WTC11 (cell line): Measurements from ENCODE around the gene BRCA1. TPM values are rescaled to one million over a fixed set of nuclear protein-coding genes. Genes with fewer than 3 reads are reported as not detected.

Experiments
- ATAC-seq: fragments of 200-7000 bp; cut with Tn5 transposase; 2 replicates; pipeline ENCODE4 v1.10.0; 2021; ENCODE audit warnings: mild to moderate bottlenecking, moderate library complexity
- CTCF ChIA-PET: fragments of 300-600 bp; sonication (Branson Sonifier 250); formaldehyde crosslinking; loops from one replicate; lab custom pipeline; 2021; ENCODE audit warnings: antibody characterized with exemption; lab: Charles Lee
- POLR2A ChIA-PET: fragments of 350-600 bp; sonication (Branson Sonifier 250); formaldehyde crosslinking; loops from one replicate; lab custom pipeline; 2021; ENCODE audit warnings: antibody characterized with exemption; lab: Charles Lee
- DNase-seq: peaks from one replicate; pipeline ENCODE4 v3.0.0; 2021; ENCODE audit warnings: low spot score
- H3K27ac Mint-ChIP-seq: 2 replicates; pipeline ENCODE4 v1.8.0; 2021; ENCODE audit warnings: mixed read lengths
- H3K27me3 Mint-ChIP-seq: 2 replicates; pipeline ENCODE4 v1.8.0; 2021; ENCODE audit warnings: low read depth, mild to moderate bottlenecking, moderate library complexity, mixed read lengths
- H3K36me3 Mint-ChIP-seq: 2 replicates; pipeline ENCODE4 v1.8.0; 2021; ENCODE audit warnings: mixed read lengths
- H3K4me1 Mint-ChIP-seq: 2 replicates; pipeline ENCODE4 v1.8.0; 2022; ENCODE audit warnings: mixed read lengths
- H3K4me3 Mint-ChIP-seq: 2 replicates; pipeline ENCODE4 v1.8.0; 2021; ENCODE audit warnings: mild to moderate bottlenecking, moderate library complexity, mixed read lengths
- H3K9me3 Mint-ChIP-seq: 2 replicates; pipeline ENCODE4 v1.8.0; 2021; ENCODE audit warnings: mixed read lengths
- ELF4 ChIP-seq: sonication (generic); formaldehyde crosslinking; IDR thresholded peaks from 2 replicates; pipeline ENCODE4 v1.8.1; 2022; ENCODE audit warnings: low read depth, mild to moderate bottlenecking, moderate library complexity, missing genetic modification reagents
- ESRRA ChIP-seq: sonication (generic); formaldehyde crosslinking; IDR thresholded peaks from 2 replicates; pipeline ENCODE4 v1.8.1; 2022; ENCODE audit warnings: mild to moderate bottlenecking, missing genetic modification reagents, borderline replicate concordance
- GRHL2 ChIP-seq: fragments of 250-450 bp; sonication (Bioruptor Pico); IDR thresholded peaks from 2 replicates; pipeline ENCODE4 v1.8.0; 2022; ENCODE audit warnings: mild to moderate bottlenecking, moderate library complexity; ENCODE audit not compliant: insufficient replicate concordance, severe bottlenecking
- KAT7 ChIP-seq: sonication (generic); formaldehyde crosslinking; IDR thresholded peaks from 2 replicates; pipeline ENCODE4 v1.8.1; 2023; ENCODE audit warnings: missing genetic modification reagents, mild to moderate bottlenecking, borderline replicate concordance
- MXD4 ChIP-seq: fragments of 250-450 bp; sonication (Bioruptor Pico); IDR thresholded peaks from 2 replicates; pipeline ENCODE4 v1.8.0; 2021; ENCODE audit warnings: mild to moderate bottlenecking, moderate library complexity, borderline replicate concordance
- MYBL2 ChIP-seq: sonication (generic); formaldehyde crosslinking; IDR thresholded peaks from 2 replicates; pipeline ENCODE4 v1.8.1; 2023; ENCODE audit warnings: mild to moderate bottlenecking, moderate library complexity, missing genetic modification reagents
- NFYB ChIP-seq: sonication (generic); formaldehyde crosslinking; conservative IDR thresholded peaks from 2 replicates; pipeline ENCODE4 v1.8.0; 2022; ENCODE audit warnings: low read depth, missing genetic modification reagents
- RORB ChIP-seq: fragments of 250-450 bp; sonication (Bioruptor Pico); IDR thresholded peaks from 2 replicates; pipeline ENCODE4 v1.9.0; 2021; ENCODE audit warnings: mild to moderate bottlenecking
- SMAD3 ChIP-seq: sonication (generic); formaldehyde crosslinking; IDR thresholded peaks from 2 replicates; pipeline ENCODE4 v1.8.0; 2022; ENCODE audit warnings: missing genetic modification reagents, mild to moderate bottlenecking, borderline replicate concordance
- TCF7 ChIP-seq: sonication (generic); formaldehyde crosslinking; IDR thresholded peaks from 2 replicates; pipeline ENCODE4 v1.8.0; 2022; ENCODE audit warnings: mild to moderate bottlenecking, low read depth, missing genetic modification reagents, moderate library complexity
- TP53 ChIP-seq: sonication (generic); formaldehyde crosslinking; IDR thresholded peaks from 2 replicates; pipeline ENCODE4 v1.8.1; 2023; ENCODE audit warnings: mild to moderate bottlenecking, missing genetic modification reagents
- ZNF232 ChIP-seq: sonication (generic); formaldehyde crosslinking; IDR thresholded peaks from 2 replicates; pipeline ENCODE4 v1.8.0; 2022; ENCODE audit warnings: mild to moderate bottlenecking, missing genetic modification reagents
- ZNF263 ChIP-seq: sonication (generic); formaldehyde crosslinking; IDR thresholded peaks from 2 replicates; pipeline ENCODE4 v1.8.1; 2022; ENCODE audit warnings: low read depth, mild to moderate bottlenecking, moderate library complexity, missing genetic modification reagents
- ZNF396 ChIP-seq: fragments of 250-450 bp; sonication (Bioruptor Pico); IDR thresholded peaks from 2 replicates; pipeline ENCODE4 v1.8.0; 2021; ENCODE audit warnings: mild to moderate bottlenecking, moderate library complexity, borderline replicate concordance
- ZNF671 ChIP-seq: fragments of 250-450 bp; sonication (Bioruptor Pico); IDR thresholded peaks from 2 replicates; pipeline ENCODE4 v1.8.0; 2021; ENCODE audit warnings: mild to moderate bottlenecking
- total RNA-seq: library from RNA; stranded (reverse); gene quantifications from 3 replicates; pipeline ENCODE4 v1.2.3, GENCODE V29; 2021
- TF ChIP-seq, protein P1 (sequence below): fragments of 250-450 bp; sonication (Bioruptor Pico); IDR thresholded peaks from 2 replicates; pipeline ENCODE4 v1.9.0; 2021; ENCODE audit warnings: mild to moderate bottlenecking
- TF ChIP-seq, protein P2 (sequence below): sonication (generic); formaldehyde crosslinking; IDR thresholded peaks from 2 replicates; pipeline ENCODE4 v1.8.1; 2022; ENCODE audit warnings: mild to moderate bottlenecking, moderate library complexity, missing genetic modification reagents
- TF ChIP-seq, protein P3 (sequence below): sonication (generic); formaldehyde crosslinking; IDR thresholded peaks from 2 replicates; pipeline ENCODE4 v1.8.1; 2022; ENCODE audit warnings: missing genetic modification reagents, borderline replicate concordance
- TF ChIP-seq, protein P4 (sequence below): sonication (generic); formaldehyde crosslinking; IDR thresholded peaks from 2 replicates; pipeline ENCODE4 v1.8.1; 2022; ENCODE audit warnings: mild to moderate bottlenecking, missing genetic modification reagents, moderate library complexity, borderline replicate concordance
- TF ChIP-seq, protein P5 (sequence below): sonication (generic); formaldehyde crosslinking; IDR thresholded peaks from 2 replicates; pipeline ENCODE4 v1.8.1; 2023; ENCODE audit warnings: mild to moderate bottlenecking, missing genetic modification reagents
- TF ChIP-seq, protein P6 (sequence below): fragments of 250-450 bp; sonication (Bioruptor Pico); IDR thresholded peaks from 2 replicates; pipeline ENCODE4 v1.8.0; 2021; ENCODE audit warnings: mild to moderate bottlenecking
- TF ChIP-seq, protein P7 (sequence below): sonication (generic); formaldehyde crosslinking; IDR thresholded peaks from 2 replicates; pipeline ENCODE4 v1.8.0; 2022; ENCODE audit warnings: mild to moderate bottlenecking, missing genetic modification reagents

The BRCA1 gene
- total RNA-seq, 1 experiment from 2014 or later, result 37.8 TPM

DNA sequence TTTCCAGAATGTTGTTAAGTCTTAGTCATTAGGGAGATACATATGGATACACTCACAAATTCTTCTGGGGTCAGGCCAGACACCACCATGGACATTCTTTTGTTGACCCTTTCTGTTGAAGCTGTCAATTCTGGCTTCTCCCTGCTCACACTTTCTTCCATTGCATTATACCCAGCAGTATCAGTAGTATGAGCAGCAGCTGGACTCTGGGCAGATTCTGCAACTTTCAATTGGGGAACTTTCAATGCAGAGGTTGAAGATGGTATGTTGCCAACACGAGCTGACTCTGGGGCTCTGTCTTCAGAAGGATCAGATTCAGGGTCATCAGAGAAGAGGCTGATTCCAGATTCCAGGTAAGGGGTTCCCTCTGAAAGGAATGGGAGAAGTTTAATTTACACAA is 54.3 kb downstream of the BRCA1 start (continued):
- TF ChIP-seq, protein P1, sequence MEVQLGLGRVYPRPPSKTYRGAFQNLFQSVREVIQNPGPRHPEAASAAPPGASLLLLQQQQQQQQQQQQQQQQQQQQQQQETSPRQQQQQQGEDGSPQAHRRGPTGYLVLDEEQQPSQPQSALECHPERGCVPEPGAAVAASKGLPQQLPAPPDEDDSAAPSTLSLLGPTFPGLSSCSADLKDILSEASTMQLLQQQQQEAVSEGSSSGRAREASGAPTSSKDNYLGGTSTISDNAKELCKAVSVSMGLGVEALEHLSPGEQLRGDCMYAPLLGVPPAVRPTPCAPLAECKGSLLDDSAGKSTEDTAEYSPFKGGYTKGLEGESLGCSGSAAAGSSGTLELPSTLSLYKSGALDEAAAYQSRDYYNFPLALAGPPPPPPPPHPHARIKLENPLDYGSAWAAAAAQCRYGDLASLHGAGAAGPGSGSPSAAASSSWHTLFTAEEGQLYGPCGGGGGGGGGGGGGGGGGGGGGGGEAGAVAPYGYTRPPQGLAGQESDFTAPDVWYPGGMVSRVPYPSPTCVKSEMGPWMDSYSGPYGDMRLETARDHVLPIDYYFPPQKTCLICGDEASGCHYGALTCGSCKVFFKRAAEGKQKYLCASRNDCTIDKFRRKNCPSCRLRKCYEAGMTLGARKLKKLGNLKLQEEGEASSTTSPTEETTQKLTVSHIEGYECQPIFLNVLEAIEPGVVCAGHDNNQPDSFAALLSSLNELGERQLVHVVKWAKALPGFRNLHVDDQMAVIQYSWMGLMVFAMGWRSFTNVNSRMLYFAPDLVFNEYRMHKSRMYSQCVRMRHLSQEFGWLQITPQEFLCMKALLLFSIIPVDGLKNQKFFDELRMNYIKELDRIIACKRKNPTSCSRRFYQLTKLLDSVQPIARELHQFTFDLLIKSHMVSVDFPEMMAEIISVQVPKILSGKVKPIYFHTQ (CRISPR knock-in tag), result no peak
- TF ChIP-seq SMAD3 (CRISPR knock-in tag) (no peak), MYBL2 (CRISPR knock-in tag) (no peak), KAT7 (CRISPR knock-in tag) (no peak), ESRRA (CRISPR knock-in tag) (no peak), NFYB (CRISPR knock-in tag) (no peak)
- TF ChIP-seq, protein P2, sequence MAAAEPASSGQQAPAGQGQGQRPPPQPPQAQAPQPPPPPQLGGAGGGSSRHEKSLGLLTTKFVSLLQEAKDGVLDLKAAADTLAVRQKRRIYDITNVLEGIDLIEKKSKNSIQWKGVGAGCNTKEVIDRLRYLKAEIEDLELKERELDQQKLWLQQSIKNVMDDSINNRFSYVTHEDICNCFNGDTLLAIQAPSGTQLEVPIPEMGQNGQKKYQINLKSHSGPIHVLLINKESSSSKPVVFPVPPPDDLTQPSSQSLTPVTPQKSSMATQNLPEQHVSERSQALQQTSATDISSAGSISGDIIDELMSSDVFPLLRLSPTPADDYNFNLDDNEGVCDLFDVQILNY, result no peak
- TF ChIP-seq, protein P3, sequence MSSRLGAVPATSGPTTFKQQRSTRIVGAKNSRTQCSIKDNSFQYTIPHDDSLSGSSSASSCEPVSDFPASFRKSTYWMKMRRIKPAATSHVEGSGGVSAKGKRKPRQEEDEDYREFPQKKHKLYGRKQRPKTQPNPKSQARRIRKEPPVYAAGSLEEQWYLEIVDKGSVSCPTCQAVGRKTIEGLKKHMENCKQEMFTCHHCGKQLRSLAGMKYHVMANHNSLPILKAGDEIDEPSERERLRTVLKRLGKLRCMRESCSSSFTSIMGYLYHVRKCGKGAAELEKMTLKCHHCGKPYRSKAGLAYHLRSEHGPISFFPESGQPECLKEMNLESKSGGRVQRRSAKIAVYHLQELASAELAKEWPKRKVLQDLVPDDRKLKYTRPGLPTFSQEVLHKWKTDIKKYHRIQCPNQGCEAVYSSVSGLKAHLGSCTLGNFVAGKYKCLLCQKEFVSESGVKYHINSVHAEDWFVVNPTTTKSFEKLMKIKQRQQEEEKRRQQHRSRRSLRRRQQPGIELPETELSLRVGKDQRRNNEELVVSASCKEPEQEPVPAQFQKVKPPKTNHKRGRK (CRISPR knock-in tag), result no peak

DNA sequence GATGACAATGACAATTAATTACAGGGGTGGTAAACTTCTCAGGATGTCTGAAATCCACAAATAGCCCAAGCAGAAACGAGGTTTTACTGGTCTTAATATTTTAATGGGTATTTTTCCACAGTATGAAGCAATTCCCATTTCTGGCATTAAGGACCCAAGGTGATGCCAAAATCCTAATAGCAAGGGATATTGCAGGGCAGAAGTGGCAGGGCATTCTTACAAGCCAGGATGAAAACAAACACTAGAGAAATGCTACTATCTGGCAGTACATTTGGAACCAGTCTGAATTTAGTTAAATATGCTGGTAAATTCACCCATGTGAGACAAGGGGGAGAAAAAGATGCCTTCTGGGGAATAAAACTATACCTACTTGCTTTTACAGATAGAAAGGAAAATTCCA is 54.9 kb downstream of the BRCA1 start:
- H3K9me3 Mint-ChIP-seq, result no peaks in the 10 kb centered on the region
- no peak overlapping the region for H3K4me3 Mint-ChIP-seq
- POLR2A ChIA-PET, result no interaction called here
- CTCF ChIA-PET, result no interaction called here
- H3K36me3 Mint-ChIP-seq, result peaks cover 29% of the 10 kb centered on the region
- H3K27me3 Mint-ChIP-seq, result no peaks in the 10 kb centered on the region
- DNase-seq (no peak), ATAC-seq (no peak)
- peaks cover 8% of the 10 kb centered on the region for H3K4me1 Mint-ChIP-seq
- TF ChIP-seq ZNF232 (no peak), RORB (CRISPR knock-in tag) (no peak), TP53 (no peak), MXD4 (CRISPR knock-in tag) (no peak), ELF4 (no peak), ZNF671 (no peak), ZNF263 (no peak)
- TF ChIP-seq, protein P2, result no peak
- TF ChIP-seq, protein P4, sequence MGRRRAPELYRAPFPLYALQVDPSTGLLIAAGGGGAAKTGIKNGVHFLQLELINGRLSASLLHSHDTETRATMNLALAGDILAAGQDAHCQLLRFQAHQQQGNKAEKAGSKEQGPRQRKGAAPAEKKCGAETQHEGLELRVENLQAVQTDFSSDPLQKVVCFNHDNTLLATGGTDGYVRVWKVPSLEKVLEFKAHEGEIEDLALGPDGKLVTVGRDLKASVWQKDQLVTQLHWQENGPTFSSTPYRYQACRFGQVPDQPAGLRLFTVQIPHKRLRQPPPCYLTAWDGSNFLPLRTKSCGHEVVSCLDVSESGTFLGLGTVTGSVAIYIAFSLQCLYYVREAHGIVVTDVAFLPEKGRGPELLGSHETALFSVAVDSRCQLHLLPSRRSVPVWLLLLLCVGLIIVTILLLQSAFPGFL, result no peak
- H3K27ac Mint-ChIP-seq, result no peak overlapping the region

DNA sequence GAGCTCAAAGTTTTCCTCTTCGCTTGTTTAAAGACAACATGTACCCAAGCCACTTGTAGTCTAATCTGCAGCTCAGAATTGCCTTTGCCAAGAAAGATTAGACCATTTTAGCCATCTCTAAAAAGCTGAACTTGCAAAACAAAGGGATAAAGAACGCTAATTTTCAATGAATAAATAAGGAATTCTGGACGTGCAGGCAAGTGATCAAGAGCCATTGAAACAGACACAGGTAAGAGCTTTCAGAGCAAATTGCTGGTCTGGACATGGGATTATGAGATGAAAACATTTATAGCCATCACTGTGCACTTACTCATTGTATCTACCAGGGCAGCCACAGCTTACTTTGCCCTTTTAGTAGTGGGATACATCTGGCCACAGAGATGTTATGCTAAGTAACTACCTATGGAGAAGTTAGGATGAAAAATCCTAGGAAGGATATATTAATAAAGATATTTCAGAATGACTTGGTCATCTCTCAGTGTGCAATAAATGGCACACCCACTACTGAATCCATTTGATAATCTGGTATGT is 55.7 kb downstream of the BRCA1 start:
- ChIA-PET CTCF (interaction anchor here (1.4 to 3.8 kb wide), 3 partner anchors 43 to 71 kb away, joined by 3 to 16 read pairs (median 3); partner anchors contain the start of gene RPL27), POLR2A (no interaction called here)
- Mint-ChIP-seq H3K4me3 (no peak overlapping the region), H3K27ac (no peak overlapping the region), H3K9me3 (no peaks in the 10 kb centered on the region), H3K27me3 (no peaks in the 10 kb centered on the region), H3K4me1 (peaks cover 9% of the 10 kb centered on the region), H3K36me3 (peaks cover 29% of the 10 kb centered on the region)
- no peak for ATAC-seq
- DNase-seq, result no peak
- TF ChIP-seq, protein P5, sequence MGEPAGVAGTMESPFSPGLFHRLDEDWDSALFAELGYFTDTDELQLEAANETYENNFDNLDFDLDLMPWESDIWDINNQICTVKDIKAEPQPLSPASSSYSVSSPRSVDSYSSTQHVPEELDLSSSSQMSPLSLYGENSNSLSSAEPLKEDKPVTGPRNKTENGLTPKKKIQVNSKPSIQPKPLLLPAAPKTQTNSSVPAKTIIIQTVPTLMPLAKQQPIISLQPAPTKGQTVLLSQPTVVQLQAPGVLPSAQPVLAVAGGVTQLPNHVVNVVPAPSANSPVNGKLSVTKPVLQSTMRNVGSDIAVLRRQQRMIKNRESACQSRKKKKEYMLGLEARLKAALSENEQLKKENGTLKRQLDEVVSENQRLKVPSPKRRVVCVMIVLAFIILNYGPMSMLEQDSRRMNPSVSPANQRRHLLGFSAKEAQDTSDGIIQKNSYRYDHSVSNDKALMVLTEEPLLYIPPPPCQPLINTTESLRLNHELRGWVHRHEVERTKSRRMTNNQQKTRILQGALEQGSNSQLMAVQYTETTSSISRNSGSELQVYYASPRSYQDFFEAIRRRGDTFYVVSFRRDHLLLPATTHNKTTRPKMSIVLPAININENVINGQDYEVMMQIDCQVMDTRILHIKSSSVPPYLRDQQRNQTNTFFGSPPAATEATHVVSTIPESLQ (CRISPR knock-in tag), result no peak
- TF ChIP-seq GRHL2 (CRISPR knock-in tag), result no peak
- no peak for TF ChIP-seq MXD4 (CRISPR knock-in tag)
- TF ChIP-seq TCF7 (CRISPR knock-in tag), result no peak
- no peak for TF ChIP-seq ZNF396 (CRISPR knock-in tag)
- TF ChIP-seq, protein P6, sequence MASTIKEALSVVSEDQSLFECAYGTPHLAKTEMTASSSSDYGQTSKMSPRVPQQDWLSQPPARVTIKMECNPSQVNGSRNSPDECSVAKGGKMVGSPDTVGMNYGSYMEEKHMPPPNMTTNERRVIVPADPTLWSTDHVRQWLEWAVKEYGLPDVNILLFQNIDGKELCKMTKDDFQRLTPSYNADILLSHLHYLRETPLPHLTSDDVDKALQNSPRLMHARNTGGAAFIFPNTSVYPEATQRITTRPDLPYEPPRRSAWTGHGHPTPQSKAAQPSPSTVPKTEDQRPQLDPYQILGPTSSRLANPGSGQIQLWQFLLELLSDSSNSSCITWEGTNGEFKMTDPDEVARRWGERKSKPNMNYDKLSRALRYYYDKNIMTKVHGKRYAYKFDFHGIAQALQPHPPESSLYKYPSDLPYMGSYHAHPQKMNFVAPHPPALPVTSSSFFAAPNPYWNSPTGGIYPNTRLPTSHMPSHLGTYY (CRISPR knock-in tag), result no peak
- TF ChIP-seq ZNF263, result no peak
- TF ChIP-seq, protein P7, sequence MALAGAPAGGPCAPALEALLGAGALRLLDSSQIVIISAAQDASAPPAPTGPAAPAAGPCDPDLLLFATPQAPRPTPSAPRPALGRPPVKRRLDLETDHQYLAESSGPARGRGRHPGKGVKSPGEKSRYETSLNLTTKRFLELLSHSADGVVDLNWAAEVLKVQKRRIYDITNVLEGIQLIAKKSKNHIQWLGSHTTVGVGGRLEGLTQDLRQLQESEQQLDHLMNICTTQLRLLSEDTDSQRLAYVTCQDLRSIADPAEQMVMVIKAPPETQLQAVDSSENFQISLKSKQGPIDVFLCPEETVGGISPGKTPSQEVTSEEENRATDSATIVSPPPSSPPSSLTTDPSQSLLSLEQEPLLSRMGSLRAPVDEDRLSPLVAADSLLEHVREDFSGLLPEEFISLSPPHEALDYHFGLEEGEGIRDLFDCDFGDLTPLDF (CRISPR knock-in tag), result no peak
